Measurements from ENCODE around the gene SEC14L3. TPM values are rescaled to one million over a fixed set of nuclear protein-coding genes. Genes with fewer than 3 reads are reported as not detected.

The SEC14L3 gene
- not detected for polyA plus RNA-seq (ENCODE audit: insufficient read length in 3 of 3)

DNA sequence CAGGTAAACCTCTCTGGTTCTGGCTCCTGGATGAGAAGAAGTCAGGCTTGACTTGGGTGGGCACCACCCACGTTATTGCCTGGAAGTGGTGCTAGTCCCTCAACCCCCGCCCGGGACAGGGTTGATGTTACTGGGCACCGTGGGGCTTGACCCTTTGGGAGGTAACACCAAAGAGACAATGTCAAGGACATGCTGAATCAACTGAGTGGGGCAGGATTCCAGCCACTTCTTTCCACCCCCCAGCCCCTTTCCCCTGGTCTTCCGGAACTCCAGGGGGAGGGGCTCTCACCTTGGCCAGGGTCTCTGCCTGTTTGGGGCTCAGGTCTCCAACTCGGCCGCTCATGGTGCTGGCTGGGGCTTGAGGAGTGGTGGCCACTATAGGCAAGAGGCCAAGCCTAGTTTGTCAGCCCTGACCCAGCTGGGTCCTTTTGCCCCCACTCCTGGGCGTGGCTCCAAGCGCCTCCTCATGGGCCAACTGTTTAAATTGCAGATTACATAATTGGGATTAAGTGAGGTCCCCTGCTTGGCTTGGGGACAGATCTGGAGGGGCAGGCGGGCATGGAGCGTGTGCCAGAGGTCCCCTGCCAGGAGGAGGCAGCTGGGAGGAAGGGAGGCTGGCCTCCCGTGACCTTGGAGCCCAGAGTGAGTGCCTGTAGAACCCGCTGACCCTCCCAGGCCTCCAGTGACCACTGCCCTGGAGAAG, at the start of gene SEC14L3:
Gene SEC14L3, minus strand, starts transcription at position 402 of the 703 bp plus-strand sequence. Its CDS starts 59 bp downstream, at position 343.
- DNase-seq (ENCODE audit: low read depth in 3 of 3, low spot score in 2 of 3): no peak

- no peak for DNase-seq (ENCODE audit: low read depth in 3 of 3, low spot score in 2 of 3)
Observed at GRCh38 chr22:30519842-30520425, 48.1 kb upstream of the SEC14L3 start.

GRCh38 chr22:30516731-30517130, 44.9 kb upstream of the SEC14L3 start:
- DNase-seq (ENCODE audit: low read depth in 3 of 3, low spot score in 2 of 3): no peak

GRCh38 chr22:30516273-30516672, 44.5 kb upstream of the SEC14L3 start:
- no peak for DNase-seq (ENCODE audit: low read depth in 3 of 3, low spot score in 2 of 3)

DNA sequence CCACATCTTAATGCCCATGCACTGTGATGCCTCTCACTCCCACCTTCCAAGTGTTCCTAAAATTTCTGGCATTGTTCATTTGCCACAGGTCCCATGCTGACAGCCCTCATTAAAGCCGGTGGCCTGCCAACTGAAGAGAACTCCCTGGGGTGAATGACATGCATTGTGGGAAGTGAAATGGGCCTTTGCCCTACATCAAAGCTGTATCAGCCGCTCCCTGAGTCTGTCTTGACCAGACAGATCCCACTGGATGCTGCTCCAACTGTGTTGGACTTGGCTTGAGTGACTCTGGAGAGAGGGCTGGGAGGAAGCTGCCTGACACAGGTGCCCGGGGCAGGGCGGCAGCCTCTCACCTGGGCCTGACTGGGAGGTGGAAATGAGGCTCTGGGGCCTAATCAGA, 42.4 kb upstream of the SEC14L3 start:
- DNase-seq (ENCODE audit: low read depth in 3 of 3, low spot score in 2 of 3): no peak

- DNase-seq (ENCODE audit: low read depth in 3 of 3, low spot score in 2 of 3): no peak
Observed at GRCh38 chr22:30513462-30513861, 41.6 kb upstream of the SEC14L3 start.

GRCh38 chr22:30511911-30512310, 40.1 kb upstream of the SEC14L3 start:
- DNase-seq (ENCODE audit: low read depth in 3 of 3, low spot score in 2 of 3): no peak

- no peak for DNase-seq (ENCODE audit: low read depth in 3 of 3, low spot score in 2 of 3)
Observed at GRCh38 chr22:30511109-30511508, 39.3 kb upstream of the SEC14L3 start.

- no peak for DNase-seq (ENCODE audit: low read depth in 3 of 3, low spot score in 2 of 3)
Observed at GRCh38 chr22:30508216-30508615, 36.4 kb upstream of the SEC14L3 start.

DNA sequence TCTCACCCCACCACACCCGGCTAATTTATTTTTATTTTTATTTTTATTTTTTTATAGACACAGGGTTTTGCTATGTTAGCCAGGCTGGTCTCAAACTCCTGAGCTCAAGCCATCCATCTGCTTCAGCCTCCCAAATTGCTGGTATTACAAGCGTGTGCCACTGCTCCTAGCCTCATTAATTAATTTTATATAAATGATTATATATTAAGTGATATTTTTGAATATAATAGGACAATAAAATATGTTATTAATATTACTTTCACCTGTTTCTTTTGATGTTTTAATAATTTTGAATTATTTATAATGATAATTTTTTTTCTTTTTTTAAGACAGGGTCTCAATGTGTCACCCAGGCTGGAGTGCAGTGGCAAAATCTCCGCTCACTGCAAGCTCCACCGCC, 35.9 kb upstream of the SEC14L3 start:
- DNase-seq (ENCODE audit: low read depth in 3 of 3, low spot score in 2 of 3): no peak

GRCh38 chr22:30506507-30506968, 34.7 kb upstream of the SEC14L3 start:
- no peak for DNase-seq (ENCODE audit: low read depth in 3 of 3, low spot score in 2 of 3)

- DNase-seq (ENCODE audit: low read depth in 3 of 3, low spot score in 2 of 3): no peak
Observed at GRCh38 chr22:30503551-30503950, 31.7 kb upstream of the SEC14L3 start.

DNA sequence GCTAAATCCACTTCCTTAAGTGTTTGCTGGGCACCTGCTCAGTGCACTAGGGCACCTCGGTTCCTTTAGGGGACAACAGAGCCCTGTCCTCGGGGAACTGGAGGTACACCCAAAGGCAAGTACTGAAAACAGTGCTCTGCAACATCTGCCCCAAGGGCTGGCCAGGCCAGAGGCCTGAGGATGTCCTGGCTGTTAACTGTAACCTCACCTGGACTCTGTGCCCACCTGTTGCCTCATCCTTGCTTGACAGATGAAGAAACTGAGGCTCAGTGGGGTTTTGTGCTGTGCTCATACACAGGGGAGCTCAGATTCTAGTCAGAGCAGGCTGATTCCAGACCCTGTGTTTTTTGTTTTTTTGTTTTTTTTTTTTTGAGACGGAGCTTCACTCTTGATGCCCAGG, 31.1 kb upstream of the SEC14L3 start:
- no peak for DNase-seq (ENCODE audit: low read depth in 3 of 3, low spot score in 2 of 3)

- no peak for DNase-seq (ENCODE audit: low read depth in 3 of 3, low spot score in 2 of 3)
Observed at GRCh38 chr22:30502153-30502552, 30.3 kb upstream of the SEC14L3 start.

DNA sequence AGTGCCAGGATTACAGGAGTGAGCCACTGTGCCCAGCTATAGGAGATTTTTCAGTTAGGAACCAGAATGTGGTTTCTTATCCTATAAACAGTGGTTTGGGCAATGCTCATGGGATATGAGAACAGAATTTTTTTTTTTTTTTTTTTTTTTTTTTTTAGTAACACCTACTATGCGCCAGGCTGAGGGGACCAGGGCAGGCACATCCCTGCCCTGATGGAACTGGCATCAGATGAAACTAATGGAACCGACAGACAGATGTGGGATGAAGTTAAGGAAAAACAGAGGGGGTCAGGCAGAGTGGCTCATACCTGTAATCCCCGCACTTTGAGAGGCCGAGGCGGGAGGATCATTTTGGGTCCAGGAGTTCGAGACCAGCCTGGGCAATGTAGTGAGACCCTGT, 28.8 kb upstream of the SEC14L3 start:
- no peak for DNase-seq (ENCODE audit: low read depth in 3 of 3, low spot score in 2 of 3)

DNA sequence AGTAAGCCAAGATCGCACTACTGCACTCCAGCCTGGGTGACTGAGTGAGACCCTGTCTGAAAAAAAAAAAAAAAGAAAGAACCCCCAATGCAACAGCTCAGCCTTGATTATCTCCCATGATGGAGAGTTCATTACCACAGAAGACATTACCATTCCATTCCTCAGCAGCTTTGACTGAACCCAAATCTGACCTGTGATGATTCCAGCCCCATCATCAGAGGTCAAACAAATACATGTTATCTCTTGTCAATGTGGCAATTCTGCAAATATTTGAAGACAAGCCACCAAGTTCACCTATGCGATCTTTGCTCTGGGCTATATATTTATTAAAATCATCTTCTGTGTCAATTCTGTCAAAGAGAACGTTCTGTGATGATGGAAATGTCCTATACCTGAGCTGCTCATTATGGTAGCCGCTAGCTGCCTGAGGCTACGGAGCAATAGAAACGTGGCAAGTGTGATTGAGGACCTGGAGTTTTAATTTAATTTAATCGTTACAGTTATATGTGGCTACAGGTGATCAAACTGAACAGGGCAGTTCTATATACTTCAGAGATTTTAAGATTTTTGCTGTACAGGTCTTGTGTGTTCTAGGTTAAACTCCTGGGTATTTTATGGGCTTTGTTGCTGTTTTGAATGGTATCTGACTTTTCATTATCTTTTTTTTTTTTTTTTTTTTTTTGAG, 25.8 kb upstream of the SEC14L3 start:
- no peak for DNase-seq (ENCODE audit: low read depth in 3 of 3, low spot score in 2 of 3)

GRCh38 chr22:30495041-30495784, 23.4 kb upstream of the SEC14L3 start:
- no peak for DNase-seq (ENCODE audit: low read depth in 3 of 3, low spot score in 2 of 3)

GRCh38 chr22:30492144-30492543, 20.3 kb upstream of the SEC14L3 start:
- no peak for DNase-seq (ENCODE audit: low read depth in 3 of 3, low spot score in 2 of 3)

GRCh38 chr22:30491381-30491780, 19.6 kb upstream of the SEC14L3 start:
- DNase-seq (ENCODE audit: low read depth in 3 of 3, low spot score in 2 of 3): no peak

GRCh38 chr22:30490399-30490798, 18.6 kb upstream of the SEC14L3 start:
- DNase-seq (ENCODE audit: low read depth in 3 of 3, low spot score in 2 of 3): no peak

DNA sequence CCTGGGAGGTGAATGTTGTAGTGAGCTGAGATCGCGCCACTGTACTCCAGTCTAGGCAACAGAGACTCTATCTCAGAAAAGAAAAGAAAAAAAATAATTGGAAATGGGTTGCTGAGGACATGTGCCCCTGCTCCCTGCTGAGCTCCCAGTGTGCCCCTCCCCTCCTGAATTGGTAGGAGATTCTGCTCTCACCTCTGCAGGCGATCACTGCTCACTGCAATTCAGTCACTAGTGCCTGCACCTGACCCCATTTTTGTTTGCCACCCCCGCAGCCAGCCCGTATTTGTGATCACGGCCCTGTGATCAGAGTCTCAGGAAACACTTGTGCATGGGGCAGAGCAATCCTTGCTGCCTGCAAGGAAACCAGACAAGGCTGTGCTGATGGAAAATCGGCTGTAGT, 16.3 kb upstream of the SEC14L3 start:
- no peak for DNase-seq (ENCODE audit: low read depth in 3 of 3, low spot score in 2 of 3)
